SIG-M5 treated with dmso at 0.1 percent for 504 hours (cell line): ENCODE data around the gene AP2A2.

ENCODE experiments used
- DNase-seq: peaks from one replicate; lab custom pipeline; 2025; ENCODE audit not compliant: unreplicated experiment; lab: John Stamatoyannopoulos, UW

AP2A2 gene

GRCh38 chr11:993632-994167 is 68.0 kb downstream of the AP2A2 start:
- DNase-seq = no peak

- DNase-seq = no peak
These were observed 69.5 kb downstream of the AP2A2 start for GRCh38 chr11:995044-995751.

DNA sequence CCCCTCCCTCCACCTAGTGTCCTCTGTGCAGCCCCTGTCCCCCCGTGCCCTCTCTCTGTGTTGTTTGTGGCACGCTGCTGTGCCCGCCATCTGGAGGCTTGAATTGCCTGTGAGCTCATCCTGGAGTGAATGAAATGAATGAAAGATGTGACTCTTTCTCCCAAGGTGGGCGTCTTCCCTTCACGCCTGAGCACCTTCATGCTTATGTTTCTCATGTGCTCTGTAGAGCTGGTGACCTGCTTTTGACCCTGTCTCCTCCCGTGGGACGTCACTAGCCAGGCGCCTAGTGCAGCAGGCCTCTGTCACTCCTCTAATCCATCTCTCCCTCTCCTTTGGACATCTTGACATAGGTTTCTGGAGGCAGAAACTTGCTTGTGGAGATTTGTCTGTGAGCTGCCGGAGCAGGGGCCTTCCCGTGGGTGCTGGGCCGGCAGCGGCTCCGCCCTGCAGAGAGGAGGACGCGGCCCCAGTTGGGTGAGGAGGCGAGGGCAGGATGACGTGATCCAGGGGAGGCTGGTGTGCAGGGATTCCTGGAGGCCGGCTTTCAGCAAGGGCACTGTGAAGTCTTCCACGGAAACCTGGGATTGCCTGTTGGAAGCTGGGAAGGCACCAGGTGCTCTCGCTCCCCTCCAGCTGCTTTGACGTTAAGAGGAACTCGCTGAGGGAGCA is 70.2 kb downstream of the AP2A2 start:
- no peak for DNase-seq

DNA sequence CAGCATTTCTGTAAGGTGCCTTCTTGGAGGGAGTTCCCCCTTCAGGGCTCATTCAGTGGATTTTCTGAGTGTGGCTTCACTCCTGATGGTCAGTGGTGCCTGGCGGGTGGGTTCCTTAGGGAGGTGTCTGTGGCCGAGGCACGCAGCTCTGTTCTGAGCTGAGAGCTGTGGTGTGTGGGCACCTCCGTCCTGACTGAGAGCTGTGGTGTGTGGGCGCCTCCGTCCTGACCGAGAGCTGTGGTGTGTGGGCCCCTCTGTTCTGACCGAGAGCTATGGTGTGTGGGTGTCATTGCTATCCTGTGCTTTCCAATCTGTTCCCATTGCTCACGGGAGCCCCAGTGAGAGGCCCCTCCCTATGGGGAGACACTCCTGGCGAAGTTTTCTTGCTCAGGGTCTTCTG is 71.0 kb downstream of the AP2A2 start:
- DNase-seq = no peak

GRCh38 chr11:997907-998306 is 72.2 kb downstream of the AP2A2 start:
- no peak for DNase-seq

GRCh38 chr11:999009-999408 is 73.3 kb downstream of the AP2A2 start:
- no peak for DNase-seq

DNA sequence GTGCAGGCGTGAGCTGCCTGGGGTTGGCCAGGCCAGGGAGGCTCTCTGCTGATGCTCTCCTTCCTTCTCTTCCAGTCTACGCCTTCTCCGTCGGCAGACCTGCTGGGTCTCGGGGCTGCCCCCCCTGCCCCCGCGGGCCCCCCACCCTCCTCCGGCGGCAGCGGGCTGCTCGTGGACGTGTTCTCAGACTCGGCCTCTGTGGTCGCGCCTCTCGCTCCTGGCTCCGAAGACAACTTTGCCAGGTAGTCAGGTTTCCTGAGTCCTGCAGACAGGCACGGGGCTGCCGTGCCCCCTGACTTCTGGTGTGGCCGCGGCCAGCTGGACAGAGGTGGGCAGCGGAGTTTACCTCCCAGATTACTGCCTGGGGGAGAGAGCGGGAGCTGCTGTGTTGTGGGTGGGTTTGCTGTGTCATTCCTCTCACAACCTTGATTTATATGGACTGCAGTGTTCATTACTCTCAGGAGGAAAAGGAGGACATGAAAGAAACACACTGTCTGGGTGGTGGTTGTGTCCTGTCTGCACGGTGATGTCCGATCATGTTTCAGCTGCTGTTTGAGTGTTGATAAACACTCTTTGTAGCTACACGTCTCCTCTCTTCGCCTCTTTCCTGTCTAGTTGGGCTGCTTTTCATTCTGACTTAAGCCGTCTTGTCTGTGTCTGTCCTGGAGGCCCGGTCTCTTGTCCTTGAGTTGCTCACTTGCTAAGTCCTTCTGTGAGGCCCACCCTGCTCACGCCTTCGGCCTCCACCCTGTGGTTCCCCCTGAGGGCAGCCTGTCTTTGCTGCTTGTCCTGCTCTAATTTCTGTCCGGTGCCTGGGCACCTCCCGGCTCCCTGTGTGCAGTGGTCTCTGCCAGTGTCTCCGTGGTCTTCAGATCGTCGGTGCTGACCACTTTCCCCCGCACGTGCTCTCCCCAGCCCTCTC is 74.9 kb downstream of the AP2A2 start:
- DNase-seq = no peak

- no peak for DNase-seq
These were observed 76.1 kb downstream of the AP2A2 start for GRCh38 chr11:1001617-1002405.

DNA sequence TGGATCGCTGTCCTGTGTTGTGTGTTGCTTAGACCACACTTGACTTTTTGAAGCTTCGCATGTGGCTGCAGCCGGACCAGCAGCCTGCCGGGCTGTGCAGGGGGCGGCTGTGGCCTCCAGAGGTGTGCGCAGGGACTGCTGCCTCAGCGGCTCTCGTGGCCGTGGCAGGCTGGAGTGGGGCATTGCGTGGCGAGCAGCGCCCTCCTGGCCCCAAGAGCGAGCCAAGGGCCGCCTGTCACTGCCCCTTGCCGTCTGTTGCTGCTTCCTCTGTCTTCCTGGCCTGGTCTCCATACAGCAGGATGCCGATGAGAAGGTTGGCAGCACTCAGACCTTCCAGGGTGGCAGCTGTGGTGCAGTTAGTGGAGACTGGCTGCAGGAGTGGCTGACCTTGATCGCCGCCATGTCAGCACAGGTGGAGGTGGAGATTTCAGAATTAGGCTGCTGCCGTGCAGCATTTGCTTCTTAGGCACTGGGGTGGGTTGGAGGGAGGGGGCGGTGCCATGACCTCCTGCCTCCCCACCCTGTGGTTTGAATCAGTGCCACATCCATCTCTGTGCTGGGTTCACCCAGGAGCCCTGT is 76.8 kb downstream of the AP2A2 start:
- DNase-seq = no peak

GRCh38 chr11:1003159-1003558 is 77.5 kb downstream of the AP2A2 start:
- no peak for DNase-seq

DNA sequence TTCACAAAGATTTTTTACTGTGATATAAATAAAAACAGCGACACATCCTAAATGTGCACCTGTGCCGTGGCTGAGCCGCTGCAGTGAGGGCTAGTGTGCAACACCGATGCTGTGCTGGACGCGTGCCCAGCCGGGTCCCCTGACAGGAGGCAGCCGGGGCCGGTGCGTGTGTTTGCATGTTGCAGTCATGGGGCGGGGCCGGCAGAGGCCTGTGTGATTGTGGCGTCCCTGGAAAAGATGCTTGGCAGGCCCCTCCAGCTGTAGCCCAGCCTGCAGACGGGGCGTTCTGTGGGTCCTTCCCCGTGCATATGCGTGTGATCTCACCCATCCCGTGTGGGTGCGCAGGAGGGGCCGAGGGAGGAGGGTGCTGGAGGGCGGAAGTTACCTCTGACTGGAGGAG is 80.3 kb downstream of the AP2A2 start:
- no peak for DNase-seq

DNA sequence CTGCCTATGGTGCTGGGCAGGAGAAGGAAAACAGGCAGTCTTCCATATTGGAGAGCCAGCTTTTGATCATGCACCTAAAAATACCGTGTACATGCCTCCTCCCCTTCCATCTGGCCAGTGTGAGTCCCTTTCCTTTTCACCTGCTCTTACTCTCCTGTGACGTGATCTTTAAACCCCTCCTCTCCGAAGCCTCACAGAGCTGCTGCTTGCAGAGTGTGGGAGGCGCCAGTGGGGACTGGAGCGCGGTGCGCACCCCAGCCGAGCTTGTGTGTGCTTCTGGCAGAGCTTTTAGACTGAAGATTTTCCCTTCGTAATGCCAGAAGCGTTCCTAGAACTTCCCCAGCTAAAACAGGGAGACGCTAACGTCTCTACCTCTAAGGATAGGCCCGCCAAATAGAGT is 81.1 kb downstream of the AP2A2 start:
- no peak for DNase-seq

- no peak for DNase-seq
These were observed 81.6 kb downstream of the AP2A2 start for GRCh38 chr11:1007279-1007678.

DNA sequence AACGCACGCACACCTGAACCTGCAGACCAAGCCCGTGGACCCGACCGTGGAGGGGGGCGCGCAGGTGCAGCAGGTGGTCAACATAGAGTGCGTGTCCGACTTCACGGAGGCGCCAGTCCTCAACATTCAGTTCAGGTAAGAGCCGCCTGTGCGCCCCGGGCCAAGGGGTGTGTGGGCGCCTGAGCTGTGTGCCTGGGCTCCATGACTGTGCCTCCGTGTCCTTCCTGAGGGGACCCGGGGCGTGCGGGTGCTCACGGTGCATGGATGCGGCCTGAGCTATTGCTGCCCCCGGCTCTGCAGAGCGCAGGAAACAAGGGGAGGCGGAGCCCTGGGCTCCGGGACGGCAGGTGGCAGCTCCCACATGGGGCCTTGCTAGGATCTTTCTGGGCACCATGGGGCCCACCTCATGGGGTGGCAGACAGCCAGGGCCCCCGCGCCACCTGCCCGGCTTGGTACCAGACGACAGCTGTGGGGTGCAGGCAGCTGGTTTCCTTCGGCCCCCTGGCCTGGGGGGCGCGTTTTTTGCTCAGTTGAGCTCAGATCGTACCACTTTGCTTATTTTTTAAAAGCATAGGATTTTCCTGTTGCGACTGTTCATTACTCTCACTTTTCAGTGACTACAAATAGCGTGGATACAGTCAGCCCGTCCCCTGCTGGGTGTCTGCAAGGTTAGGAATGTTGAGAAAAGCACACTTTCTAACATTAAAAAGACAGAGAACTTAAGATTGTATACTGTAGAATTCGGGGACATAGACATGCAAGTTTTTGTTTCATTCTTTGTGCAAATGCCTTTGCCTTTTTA is 82.5 kb downstream of the AP2A2 start:
- no peak for DNase-seq

- no peak for DNase-seq
These were observed 83.1 kb downstream of the AP2A2 start for GRCh38 chr11:1008803-1009145.

- DNase-seq = no peak
These were observed 83.7 kb downstream of the AP2A2 start for GRCh38 chr11:1009371-1009770.

DNA sequence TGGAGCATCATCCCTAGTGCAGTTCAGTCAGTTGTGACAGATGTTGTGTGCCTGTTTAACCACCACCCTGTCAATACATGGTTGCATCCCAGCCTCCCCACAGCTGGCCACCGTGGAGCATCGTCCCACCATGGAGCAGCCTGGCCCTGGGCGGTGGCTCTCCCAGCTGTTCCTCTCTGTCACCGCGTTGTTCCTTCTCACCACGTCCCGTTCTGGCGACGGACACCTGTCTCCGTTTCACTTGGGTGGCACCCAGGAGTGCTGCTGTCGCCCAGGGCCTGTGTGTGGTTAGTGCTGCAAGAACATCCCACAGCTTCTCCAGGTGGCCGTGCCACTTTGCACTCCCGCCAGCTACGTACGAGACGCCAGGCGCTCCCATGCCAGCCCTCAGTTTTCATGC is 84.3 kb downstream of the AP2A2 start:
- DNase-seq = no peak

DNA sequence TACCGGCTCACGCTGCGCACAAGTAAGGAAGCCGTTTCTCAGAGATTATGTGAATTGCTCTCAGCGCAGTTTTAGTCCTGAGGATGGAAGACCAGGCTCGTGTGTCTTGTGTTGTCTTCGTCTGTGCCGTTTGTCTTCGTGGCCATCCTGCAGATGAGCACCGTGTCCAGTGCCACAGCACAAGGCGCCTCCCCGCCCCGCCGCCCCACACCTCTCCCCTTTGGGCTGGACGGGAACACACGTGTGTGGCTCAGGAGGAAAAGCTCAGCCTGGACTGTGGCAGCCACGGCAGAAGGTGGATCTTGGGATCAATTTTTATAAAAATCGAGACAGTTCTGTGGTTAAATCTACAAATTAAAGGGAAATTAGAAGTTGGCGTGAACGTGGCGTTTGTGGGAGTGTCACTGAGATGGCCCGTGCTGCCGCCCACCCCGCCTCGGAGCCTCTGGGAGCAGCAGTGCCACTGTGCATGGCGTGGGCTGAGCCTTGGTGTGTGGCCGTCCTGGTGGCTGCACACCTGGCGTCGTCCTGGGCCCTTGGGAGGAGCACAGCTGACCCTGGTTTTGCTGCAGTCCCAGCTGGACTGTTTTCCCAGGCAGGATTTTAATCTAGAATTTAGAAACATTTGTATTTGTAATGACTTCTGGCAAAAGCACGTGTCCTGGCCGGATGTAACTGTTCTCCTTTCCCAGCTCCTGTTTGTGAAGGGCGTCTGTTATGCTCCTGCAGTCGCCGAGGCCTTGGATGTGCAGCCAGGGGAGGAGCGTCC is 85.1 kb downstream of the AP2A2 start:
- no peak for DNase-seq

DNA sequence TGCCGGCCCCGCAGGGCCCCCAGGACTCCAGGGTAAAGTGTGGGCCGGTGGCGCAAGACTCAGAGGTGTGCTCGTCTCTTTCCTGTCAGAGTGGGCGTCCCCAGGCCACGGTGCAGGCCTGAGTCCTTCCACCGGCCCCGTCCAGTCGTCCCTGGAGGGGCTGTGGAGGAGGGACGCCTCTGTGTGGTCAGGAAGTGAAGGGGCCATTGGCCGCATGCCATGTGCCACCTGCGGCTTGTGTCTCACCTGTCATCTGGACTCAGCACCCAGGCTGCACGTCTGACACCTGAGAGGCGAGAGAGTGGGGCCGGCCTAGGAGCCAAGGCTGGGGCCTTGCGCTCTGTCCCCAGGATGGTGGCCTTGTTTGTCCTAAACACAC is 85.6 kb downstream of the AP2A2 start:
- no peak for DNase-seq
